WI38 (cell line): ENCODE results near the gene PASK.
"Not testable (repeated sequence)": the region's sequence is repeated elsewhere in the genome, so short reads cannot be mapped to it uniquely, and the experiment has no call there.

Source experiments
- H3K4me3 ChIP-seq: 2 replicates; pipeline ENCODE4 v1.5.1; 2011; ENCODE audit warnings: low read depth, mild to moderate bottlenecking, control low read depth, low read length
- TF ChIP-seq, protein P1 (sequence below): IDR thresholded peaks from 2 replicates; pipeline ENCODE4 v1.5.1; 2012; ENCODE audit warnings: low read depth, mild to moderate bottlenecking, control low read depth, low read length

Gene PASK

GRCh38 chr2:241103176-241103595, 46.1 kb downstream of the PASK start:
- TF ChIP-seq, protein P1, sequence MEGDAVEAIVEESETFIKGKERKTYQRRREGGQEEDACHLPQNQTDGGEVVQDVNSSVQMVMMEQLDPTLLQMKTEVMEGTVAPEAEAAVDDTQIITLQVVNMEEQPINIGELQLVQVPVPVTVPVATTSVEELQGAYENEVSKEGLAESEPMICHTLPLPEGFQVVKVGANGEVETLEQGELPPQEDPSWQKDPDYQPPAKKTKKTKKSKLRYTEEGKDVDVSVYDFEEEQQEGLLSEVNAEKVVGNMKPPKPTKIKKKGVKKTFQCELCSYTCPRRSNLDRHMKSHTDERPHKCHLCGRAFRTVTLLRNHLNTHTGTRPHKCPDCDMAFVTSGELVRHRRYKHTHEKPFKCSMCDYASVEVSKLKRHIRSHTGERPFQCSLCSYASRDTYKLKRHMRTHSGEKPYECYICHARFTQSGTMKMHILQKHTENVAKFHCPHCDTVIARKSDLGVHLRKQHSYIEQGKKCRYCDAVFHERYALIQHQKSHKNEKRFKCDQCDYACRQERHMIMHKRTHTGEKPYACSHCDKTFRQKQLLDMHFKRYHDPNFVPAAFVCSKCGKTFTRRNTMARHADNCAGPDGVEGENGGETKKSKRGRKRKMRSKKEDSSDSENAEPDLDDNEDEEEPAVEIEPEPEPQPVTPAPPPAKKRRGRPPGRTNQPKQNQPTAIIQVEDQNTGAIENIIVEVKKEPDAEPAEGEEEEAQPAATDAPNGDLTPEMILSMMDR = no peak
- peak overlapping the region; percentile 76 for H3K4me3 ChIP-seq

DNA sequence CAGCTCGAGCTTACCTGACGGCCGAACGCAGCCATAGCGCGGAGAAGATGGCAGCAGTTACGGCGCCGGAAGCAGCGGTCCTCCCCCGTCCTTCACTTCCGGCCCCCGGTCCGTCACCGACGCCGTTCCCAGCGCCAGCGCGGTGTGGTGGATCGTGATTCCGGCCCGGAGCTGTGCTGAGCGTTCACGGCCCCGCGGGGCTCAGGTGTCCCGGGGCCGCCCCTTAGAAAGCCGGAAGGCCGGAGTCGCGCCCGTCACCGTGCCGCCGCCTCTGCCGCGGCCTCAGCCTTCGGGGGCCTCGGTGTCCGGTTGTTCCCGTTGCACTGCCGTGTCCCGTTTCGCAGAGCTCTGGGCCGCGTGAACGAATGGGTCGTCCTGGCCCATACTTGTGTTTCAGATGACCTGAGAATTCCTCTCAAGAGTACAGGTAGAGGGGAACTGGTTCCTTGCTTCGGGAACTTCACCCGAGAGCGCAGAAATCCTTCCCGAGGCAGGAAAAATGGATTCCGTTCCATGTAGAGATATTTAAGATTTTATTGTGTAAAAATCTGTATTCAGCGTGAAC, 47.0 kb downstream of the PASK start, which contains the start of gene MTERF4:
Gene MTERF4 (minus strand): TSS at position 49 of the 565 bp plus-strand sequence. CDS start 14 bp downstream, at position 35.
- TF ChIP-seq, protein P1 = no peak
- peak within 1 kb of the TSS; percentile 76 for H3K4me3 ChIP-seq

- H3K4me3 ChIP-seq = no peak overlapping the region
Observed at GRCh38 chr2:241099246-241099645, 50.0 kb downstream of the PASK start.

GRCh38 chr2:241096979-241097378, 52.3 kb downstream of the PASK start:
- no peak overlapping the region for H3K4me3 ChIP-seq
- TF ChIP-seq, protein P1 = no peak

More at GRCh38 chr2:241099246-241099645, 50.0 kb downstream of the PASK start:
- TF ChIP-seq, protein P1 = no peak

DNA sequence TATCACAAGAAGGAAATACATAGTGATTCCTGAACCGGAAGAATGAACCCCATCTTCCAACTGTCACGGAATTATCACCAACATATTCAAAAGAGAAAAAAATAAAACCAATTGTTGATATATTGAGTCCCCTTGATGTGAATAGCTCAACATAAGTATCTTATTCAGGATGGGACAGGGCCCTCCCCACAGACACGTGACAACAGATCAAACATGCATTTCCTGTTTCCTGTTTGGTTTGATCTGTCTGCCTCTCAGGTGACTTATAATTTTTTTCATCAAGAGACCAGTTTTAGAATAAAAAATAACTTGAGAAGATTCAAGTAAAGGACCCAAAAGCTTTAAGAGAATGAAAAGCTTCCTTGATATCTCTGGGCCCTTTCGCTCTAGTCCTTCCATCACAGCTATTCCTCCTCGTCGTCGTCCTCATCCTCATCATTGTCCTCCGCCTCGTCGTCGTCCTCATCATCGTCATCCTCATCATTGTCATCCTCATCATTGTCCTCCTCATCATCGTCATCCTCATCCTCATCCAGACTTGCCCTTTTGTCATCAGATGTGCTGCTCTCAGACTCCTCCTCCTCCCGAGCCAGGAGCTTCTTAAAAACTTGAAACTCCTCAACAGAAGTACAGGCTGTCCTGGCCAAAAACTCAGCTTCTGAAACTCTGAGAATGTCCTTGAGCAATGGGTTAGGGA, 53.5 kb downstream of the PASK start:
- TF ChIP-seq, protein P1 = no peak
- H3K4me3 ChIP-seq = no peak overlapping the region

GRCh38 chr2:241094924-241095420, 54.3 kb downstream of the PASK start:
- H3K4me3 ChIP-seq = no peak overlapping the region
- TF ChIP-seq, protein P1 = no peak

- no peak overlapping the region for H3K4me3 ChIP-seq
- TF ChIP-seq, protein P1 = no peak
Observed at GRCh38 chr2:241094172-241094571, 55.1 kb downstream of the PASK start.

DNA sequence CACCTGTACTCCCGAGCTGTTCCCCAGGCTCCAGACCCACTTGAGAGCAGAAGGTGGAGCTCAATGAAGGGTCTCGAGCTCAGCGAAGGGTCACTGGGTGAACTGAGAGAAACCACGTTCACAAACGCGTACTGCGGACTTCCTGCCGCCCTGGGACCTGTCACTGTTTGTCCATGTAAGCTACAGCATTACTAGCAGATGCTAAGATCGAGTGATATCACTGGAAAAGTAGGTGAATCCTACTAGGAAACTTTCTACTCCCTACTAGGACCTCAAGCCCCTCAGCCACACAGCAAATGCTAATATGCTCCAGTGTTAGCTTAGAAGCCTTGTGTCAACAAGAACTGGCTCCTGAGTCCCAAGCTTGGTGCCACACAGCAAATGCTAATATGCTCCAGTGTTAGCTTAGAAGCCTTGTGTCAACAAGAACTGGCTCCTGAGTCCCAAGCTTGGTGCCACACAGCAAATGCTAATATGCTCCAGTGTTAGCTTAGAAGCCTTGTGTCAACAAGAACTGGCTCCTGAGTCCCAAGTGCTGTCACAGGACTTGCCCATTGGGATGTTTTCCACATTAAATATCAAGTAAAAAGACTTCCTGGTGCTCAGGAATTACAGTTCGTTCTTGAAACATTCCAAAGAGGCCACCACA, 56.0 kb downstream of the PASK start:
- not testable (repeated sequence) for H3K4me3 ChIP-seq
